Thyroid gland (tissue), 4 donors: ENCODE measurements around the gene MDH1B. TPM values are rescaled to one million over a fixed set of nuclear protein-coding genes. Genes with fewer than 3 reads are reported as not detected.

Experiments used
- DNase-seq, 2 donors: peaks; one replicate each; pipeline ENCODE4 v3.0.0-alpha.2; 2019
- H3K27ac ChIP-seq, 3 donors: fragments of 200-600 bp; sonication (generic); 1 replicate in 2 of 3; 2 replicates in 1 of 3; pipeline ENCODE4 v1.5.1; 2016 to 2019; ENCODE audit warnings: mild to moderate bottlenecking in 1 of 3, moderate library complexity in 1 of 3
- H3K27me3 ChIP-seq: fragments of 200-600 bp; sonication (generic); one replicate; pipeline ENCODE4 v1.5.1; 2019
- H3K36me3 ChIP-seq, 2 donors: fragments of 200-600 bp; sonication (generic); one replicate each; pipeline ENCODE4 v1.5.1; 2016 to 2019
- H3K4me1 ChIP-seq, 2 donors: fragments of 200-600 bp; sonication (generic); one replicate each; pipeline ENCODE4 v1.5.1; 2017 to 2019
- H3K4me3 ChIP-seq, 3 donors: fragments of 200-600 bp; sonication (generic); replicated peaks in 1 of 3; 1 replicate in 2 of 3; 2 replicates in 1 of 3; pipeline ENCODE4 v1.5.1; 2016; ENCODE audit warnings: mild to moderate bottlenecking in 1 of 3
- H3K9me3 ChIP-seq: fragments of 200-600 bp; sonication (generic); one replicate; pipeline ENCODE4 v1.5.1; 2017
- POLR2A ChIP-seq, 2 donors: fragments of 450-650 bp; IDR thresholded peaks; one replicate each; pipeline ENCODE4 v1.6.1; 2017; ENCODE audit warnings: antibody characterized with exemption in 2 of 2, mild to moderate bottlenecking in 2 of 2, moderate library complexity in 1 of 2
- WGBS, 2 donors: methylation state at CpG; one replicate each; pipeline ENCODE4 v1.1.5; 2017; 5-methylcytosine and 5-hydroxymethylcytosine counted together
- intact Hi-C: fragments of 100-400 bp; cut with DNase I; formaldehyde crosslinking; loops from one replicate; pipeline ENCODE4 v1.15.1; 2023
- total RNA-seq, 4 donors: library from RNA; depleted of rRNA; stranded (reverse); fragments of >200 nt; gene quantifications; one replicate each; pipeline ENCODE4 v1.2.3, GENCODE V29; 2016
- TF ChIP-seq, protein P1 (sequence below), 6 experiments: fragments of 200-600 bp in 3 of 6; fragments of 450-650 bp in 3 of 6; sonication (generic) in 3 of 6; IDR thresholded peaks; one replicate each; pipeline ENCODE4 v1.5.1; 2016 to 2019; ENCODE audit warnings: antibody characterized with exemption in 6 of 6, mild to moderate bottlenecking in 2 of 6, inconsistent platforms in 1 of 6, moderate library complexity in 1 of 6

MDH1B gene
- total RNA-seq, 4 donors from 2014 or later, result 5.0 to 15.5 (median 11.5) TPM

DNA sequence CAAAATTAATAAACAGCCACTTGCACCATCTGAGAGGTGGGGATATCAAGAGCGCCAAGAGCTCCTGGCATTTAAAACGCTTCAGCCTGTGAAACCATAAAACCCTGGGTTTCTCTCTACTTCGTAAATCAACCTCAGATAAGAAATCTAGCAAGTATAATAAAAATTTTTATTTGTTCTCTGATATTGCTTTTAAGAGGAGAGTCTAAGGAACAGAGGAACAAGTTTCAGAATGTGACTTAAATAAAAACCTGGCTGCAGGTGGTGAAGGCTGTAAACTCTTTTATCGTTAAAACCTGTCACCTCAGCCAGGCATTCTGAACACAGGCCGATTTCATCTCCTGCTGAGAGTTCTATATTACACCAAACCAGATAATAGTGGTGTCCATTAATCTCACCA is 56.8 kb downstream of the MDH1B start:
- DNase-seq, result no peak
- 78 to 80% methylated on average over 5 of the region's 5 CpGs for WGBS, 2 donors
- Histone ChIP-seq H3K4me1 (no peaks in the 10 kb centered on the region), H3K36me3 (no peaks in the 10 kb centered on the region), H3K9me3 (no peaks in the 10 kb centered on the region), H3K4me3 (no peak overlapping the region), H3K27me3 (no peaks in the 10 kb centered on the region), H3K27ac (no peak overlapping the region)
- TF ChIP-seq, protein P1, sequence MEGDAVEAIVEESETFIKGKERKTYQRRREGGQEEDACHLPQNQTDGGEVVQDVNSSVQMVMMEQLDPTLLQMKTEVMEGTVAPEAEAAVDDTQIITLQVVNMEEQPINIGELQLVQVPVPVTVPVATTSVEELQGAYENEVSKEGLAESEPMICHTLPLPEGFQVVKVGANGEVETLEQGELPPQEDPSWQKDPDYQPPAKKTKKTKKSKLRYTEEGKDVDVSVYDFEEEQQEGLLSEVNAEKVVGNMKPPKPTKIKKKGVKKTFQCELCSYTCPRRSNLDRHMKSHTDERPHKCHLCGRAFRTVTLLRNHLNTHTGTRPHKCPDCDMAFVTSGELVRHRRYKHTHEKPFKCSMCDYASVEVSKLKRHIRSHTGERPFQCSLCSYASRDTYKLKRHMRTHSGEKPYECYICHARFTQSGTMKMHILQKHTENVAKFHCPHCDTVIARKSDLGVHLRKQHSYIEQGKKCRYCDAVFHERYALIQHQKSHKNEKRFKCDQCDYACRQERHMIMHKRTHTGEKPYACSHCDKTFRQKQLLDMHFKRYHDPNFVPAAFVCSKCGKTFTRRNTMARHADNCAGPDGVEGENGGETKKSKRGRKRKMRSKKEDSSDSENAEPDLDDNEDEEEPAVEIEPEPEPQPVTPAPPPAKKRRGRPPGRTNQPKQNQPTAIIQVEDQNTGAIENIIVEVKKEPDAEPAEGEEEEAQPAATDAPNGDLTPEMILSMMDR (IDR thresholded peaks at IDR 0.05), result no peak
- TF ChIP-seq POLR2A (IDR thresholded peaks at IDR 0.05), result no peak
- intact Hi-C loops, result no loop called here

DNA sequence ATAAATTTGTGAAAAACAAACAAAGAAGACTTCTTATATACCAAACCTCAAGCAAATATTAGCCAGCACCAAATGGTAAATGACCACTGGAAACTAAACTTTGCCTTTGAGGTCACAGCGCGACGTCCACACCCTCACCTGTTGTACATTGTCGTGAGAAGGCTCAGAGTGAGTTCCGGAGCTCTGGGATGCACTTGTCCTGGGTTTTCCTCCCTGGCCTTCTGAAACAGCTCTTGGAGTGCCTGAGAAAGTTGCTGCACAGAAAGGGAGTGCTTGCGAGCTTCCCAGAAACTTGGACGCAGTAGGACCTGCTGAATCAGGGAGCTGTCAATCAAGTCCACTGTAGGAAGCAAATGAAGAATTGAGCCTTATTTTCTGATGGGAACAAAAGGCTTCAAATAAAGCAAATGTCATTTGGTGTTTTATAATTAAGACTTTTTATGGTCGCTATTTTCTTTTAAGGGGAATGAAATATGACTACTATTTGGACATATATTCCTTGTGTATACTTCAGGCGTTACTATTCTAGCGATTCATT is 57.9 kb downstream of the MDH1B start:
- Histone ChIP-seq H3K4me3 (no peak overlapping the region), H3K4me1 (no peaks in the 10 kb centered on the region), H3K27me3 (no peaks in the 10 kb centered on the region), H3K27ac (no peak overlapping the region), H3K36me3 (no peaks in the 10 kb centered on the region), H3K9me3 (no peaks in the 10 kb centered on the region)
- no peak for TF ChIP-seq POLR2A (IDR thresholded peaks at IDR 0.05)
- TF ChIP-seq, protein P1 (IDR thresholded peaks at IDR 0.05), result no peak
- DNase-seq, result no peak
- intact Hi-C loops, result no loop called here
- WGBS, 2 donors, result 72 to 79% methylated on average over 10 of the region's 10 CpGs

DNA sequence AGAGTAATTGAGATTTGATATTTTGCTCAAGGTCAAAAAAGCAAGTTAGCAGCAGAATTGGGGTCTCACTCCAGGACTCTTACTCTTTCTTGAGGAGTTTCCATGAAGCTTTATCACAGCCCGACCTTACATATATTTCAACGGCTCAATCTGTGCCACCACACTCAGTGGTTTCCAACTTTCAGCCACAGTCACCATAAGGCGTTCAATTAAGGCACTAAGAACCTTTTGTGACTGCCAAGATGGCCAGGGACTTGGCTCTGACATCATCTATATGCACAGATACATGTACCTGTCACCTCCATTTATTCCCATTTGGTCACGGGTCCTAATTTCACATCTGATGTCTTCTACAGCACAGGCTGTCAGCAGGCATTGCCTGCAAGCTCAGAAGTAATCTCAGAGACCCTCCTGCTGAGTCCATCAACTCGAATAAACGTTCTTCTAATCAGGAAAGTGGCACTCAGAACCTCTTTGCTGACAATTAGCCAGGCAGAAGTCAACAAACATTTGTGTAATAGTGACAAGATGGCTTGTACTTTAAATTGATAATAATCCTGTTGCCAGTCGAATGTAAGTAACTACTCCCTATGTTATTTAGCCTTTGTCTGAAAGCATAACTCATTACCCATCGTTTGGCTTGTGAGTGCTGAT is 63.0 kb downstream of the MDH1B start:
- DNase-seq, result no peak
- intact Hi-C loops, result no loop called here
- 49% methylated on average over 8 of the region's 8 CpGs for WGBS, 2 donors

DNA sequence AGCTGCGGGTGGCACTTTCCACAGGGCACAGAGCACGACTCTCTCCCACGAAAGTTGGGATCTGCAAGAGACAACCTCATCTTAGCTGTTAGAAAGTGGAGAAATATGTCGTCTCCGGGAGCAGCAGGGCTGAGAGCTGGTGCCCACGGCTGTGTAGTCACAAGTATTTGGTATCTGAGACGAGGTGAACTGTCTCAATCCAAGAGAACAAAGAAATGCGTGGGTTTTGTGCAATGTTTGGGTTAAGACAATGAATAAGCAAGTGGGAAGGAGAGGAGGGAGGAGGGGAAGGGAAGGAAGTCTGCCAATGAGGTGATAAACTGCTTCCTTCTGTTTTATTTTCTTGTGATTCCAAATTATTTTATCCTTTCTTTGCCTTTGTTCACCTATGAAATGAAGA is 65.0 kb downstream of the MDH1B start:
- H3K27me3 ChIP-seq, result no peaks in the 10 kb centered on the region
- TF ChIP-seq, protein P1 (IDR thresholded peaks at IDR 0.05), result no peak
- TF ChIP-seq POLR2A (IDR thresholded peaks at IDR 0.05), result no peak
- H3K36me3 ChIP-seq, result no peaks in the 10 kb centered on the region
- no peak overlapping the region for H3K4me3 ChIP-seq
- WGBS, 2 donors, result 48 to 51% methylated on average over 8 of the region's 8 CpGs
- no peaks in the 10 kb centered on the region for H3K4me1 ChIP-seq
- intact Hi-C loops, result no loop called here
- H3K9me3 ChIP-seq, result no peaks in the 10 kb centered on the region
- DNase-seq, result no peak
- no peak overlapping the region for H3K27ac ChIP-seq

More for the DNA sequence above, 63.0 kb downstream of the MDH1B start:
- Histone ChIP-seq H3K4me1 (no peaks in the 10 kb centered on the region), H3K27ac (no peak overlapping the region), H3K4me3 (no peak overlapping the region), H3K9me3 (no peaks in the 10 kb centered on the region), H3K36me3 (no peaks in the 10 kb centered on the region), H3K27me3 (no peaks in the 10 kb centered on the region)
- TF ChIP-seq, protein P1 (IDR thresholded peaks at IDR 0.05), result no peak
- TF ChIP-seq POLR2A (IDR thresholded peaks at IDR 0.05), result no peak

DNA sequence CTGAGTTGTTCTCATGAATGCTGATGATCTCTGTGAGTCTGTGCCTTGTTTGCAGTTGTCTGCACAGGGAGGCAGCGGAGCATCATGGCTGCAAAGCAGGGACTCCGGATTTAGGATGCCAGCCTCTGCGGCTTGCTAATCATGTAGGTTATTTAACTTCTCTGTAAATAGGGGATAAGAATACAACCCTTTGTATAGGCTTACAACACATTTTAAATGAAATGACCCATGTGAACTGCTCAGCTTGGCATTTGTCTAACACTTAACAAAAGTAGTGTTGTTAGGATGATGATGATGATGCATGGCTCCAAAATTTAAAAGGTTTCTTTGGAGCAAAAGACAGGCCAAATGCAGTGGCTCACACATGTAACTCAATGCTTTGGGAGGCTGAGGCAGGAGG is 66.3 kb downstream of the MDH1B start:
- no peak overlapping the region for H3K4me3 ChIP-seq
- 76% methylated on average over 3 of the region's 3 CpGs for WGBS, 2 donors
- TF ChIP-seq, protein P1 (IDR thresholded peaks at IDR 0.05), result no peak
- TF ChIP-seq POLR2A (IDR thresholded peaks at IDR 0.05), result no peak

More for the DNA sequence above, 66.3 kb downstream of the MDH1B start:
- no peaks in the 10 kb centered on the region for H3K27me3 ChIP-seq
- no peaks in the 10 kb centered on the region for H3K36me3 ChIP-seq
- H3K9me3 ChIP-seq, result no peaks in the 10 kb centered on the region
- DNase-seq, result no peak
- H3K4me1 ChIP-seq, result no peaks in the 10 kb centered on the region
- intact Hi-C loops, result loop anchor here (10.0 kb wide), 1 partner anchor 776 kb away; no protein-coding TSS in a partner anchor
- H3K27ac ChIP-seq, result no peak overlapping the region
